ENCODE data around the gene CLECL1. TPM values are rescaled to one million over a fixed set of nuclear protein-coding genes. Genes with fewer than 3 reads are reported as not detected.
"Not testable (repeated sequence)": the region's sequence is repeated elsewhere in the genome, so short reads cannot be mapped to it uniquely, and the experiment has no call there.

The CLECL1 gene
- total and polyA plus RNA-seq, 5 experiments from 2014 or later: 0.35 to 0.96 (median 0.52) TPM; not detected in 2

DNA sequence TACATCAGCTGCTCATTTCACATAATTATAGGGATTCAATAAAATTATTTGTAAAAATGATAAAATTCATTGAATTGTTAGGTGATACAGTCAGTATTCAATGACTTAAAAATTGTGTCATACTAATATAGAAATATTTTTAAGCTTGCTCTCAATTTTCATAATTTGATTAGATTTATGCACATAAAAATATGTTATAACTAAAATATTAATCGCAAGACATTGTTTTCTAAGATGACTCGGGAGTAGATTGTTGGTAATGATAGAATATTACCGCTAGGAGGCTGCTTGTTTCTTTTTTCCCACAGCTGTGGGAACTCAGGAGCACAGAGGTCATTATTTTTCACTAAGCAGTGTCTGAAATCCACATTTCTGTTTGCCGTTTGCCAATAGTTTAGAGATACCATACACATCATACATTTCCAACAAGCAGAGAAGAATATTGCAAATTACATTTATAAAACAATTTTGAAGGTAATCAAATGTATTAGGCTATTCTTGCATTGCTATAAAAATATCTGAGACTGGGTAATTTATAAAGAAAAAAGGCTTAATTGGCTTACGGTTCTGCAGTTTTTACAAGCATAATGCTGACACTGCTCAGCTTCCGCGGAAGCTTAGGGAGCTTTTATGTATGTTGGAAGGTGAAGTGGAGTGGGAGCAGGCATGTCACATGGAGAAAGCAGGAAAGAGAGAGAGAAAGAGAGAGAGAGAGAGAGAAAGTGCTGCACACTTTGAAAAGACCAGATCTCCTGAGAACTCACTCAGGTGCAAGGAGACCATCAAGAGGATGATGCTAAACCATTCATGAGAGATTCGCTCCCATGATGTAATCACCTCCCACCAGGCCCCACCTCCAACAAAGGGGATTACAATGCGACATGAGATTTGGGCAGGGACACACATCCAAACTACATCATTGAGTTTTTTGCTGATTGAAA is 18.6 kb upstream of the CLECL1 start:
- Mint-ChIP-seq H3K4me3 (peak overlapping the region in 6 of 10 donors; percentile 3 to 67 (median 48)), H3K27me3 (no peaks in the 10 kb centered on the region), H3K4me1 (peaks cover 16 to 51% (median 47%) of the 10 kb centered on the region in 4 donors), H3K36me3 (peaks cover 18 to 43% (median 28%) of the 10 kb centered on the region in 3 donors), H3K27ac (peak overlapping the region; percentile 61 to 97 (median 90)), H3K9me3 (no peaks in the 10 kb centered on the region)
- POLR2A ChIA-PET: interaction anchor here (1.0 to 6.7 kb wide), 6 partner anchors 7 to 82 kb away, joined by 3 to 71 read pairs (median 9); partner anchors contain the start of genes CD69 and CLEC2D
- DNase-seq (peak in 5 of 10 donors; percentile 41 to 57 (median 50)), ATAC-seq (peak; percentile 55 to 61)

DNA sequence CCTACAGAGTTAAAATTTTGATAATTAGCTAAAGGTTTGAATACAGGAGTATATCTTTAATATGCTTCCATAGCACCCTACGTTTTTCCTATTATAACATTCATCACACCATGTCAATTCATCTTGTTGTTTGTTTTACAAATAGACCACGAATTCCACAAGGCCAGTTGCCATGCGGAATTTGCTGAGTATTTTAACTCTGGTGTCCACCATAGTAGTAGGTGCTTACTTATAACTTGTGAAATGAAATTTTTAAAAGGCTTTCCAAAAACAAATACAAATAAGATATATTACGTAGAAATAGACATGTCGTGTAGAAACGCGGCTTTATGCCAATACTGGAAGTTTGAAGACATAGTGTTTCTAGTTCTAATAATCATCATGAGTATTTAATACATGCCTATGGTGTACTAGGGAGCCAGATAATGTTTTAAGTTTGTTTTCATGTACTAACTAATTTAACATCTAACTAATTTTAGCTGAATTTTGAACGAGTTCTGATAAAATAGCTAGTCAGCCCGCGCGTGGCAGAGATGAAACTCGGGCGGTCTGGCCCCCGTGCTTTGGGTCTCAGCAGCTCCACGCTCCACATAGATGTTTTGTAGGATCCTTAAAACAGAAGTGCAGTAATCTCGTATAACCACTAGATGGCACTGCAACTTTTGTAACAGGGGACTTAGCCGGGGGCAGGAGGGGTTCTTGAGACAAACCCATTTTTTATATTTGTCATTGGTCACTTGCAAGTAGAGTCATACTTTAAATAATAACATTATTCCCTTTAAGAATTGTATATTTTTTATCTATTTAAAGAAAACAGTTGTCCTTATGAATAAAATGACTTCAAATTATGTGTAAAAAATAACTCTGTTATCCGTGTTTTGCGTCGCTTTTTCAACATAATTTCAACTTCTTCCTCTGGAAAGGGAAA is 17.6 kb upstream of the CLECL1 start:
- Mint-ChIP-seq H3K4me3 (peak overlapping the region in 8 of 10 donors; percentile 57 to 81 (median 75)), H3K9me3 (no peaks in the 10 kb centered on the region), H3K4me1 (peaks cover 14 to 44% (median 40%) of the 10 kb centered on the region in 4 donors), H3K27ac (peak overlapping the region in 9 of 10 donors; percentile 39 to 97 (median 82)), H3K27me3 (no peaks in the 10 kb centered on the region), H3K36me3 (peaks cover 16 to 35% (median 26%) of the 10 kb centered on the region in 3 donors)
- DNase-seq: peak; percentile 23 to 83 (median 59)
- ATAC-seq: peak; percentile 47 to 53
- POLR2A ChIA-PET: interaction anchor here (1.0 to 6.7 kb wide), 11 partner anchors 8 to 102 kb away, joined by 3 to 71 read pairs (median 3); partner anchors contain the start of genes CD69 and CLEC2D

DNA sequence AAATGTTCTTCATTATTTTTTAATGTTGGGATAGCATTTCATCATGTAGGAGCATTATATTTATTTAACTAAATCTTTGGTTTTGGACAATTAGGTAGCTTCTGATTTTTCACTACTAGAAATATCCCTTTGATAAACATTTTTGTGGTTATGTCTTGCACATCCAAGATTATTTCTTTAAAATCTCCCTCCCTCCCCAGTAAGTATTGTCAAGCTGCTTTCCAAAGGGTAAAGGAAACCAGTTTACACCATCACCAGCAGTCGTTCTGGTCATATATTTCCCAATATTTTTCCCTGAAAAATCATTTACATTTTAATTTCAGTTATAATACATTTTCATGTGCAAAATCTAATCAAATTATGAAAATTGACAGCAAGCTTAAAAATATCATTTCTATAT is 16.7 kb upstream of the CLECL1 start:
- H3K4me1 Mint-ChIP-seq: peaks cover 10 to 44% (median 38%) of the 10 kb centered on the region in 4 donors

DNA sequence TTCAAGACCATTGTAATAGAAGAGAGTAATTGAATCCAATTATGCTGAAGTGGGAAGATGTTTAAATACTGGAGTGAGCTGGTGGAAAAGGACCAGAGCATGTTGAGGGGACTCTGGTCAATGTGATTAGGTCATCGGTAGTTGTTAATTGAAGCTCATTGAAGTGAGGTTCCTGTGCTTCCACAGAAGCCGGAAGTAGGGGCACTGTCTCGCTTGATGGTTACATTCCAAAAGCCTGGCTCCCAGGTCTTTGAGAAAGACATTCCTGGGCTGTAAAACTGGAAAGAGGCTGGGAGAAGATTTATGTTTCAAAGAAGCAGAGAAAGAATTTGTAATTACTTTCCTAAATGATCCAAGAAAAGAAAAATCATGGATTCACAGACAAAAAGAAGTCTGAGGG is 12.3 kb upstream of the CLECL1 start:
- no peaks in the 10 kb centered on the region for H3K36me3 Mint-ChIP-seq
- POLR2A ChIA-PET: interaction anchor here (0.9 to 1.4 kb wide), 2 partner anchors 16 to 119 kb away, joined by 3 read pairs; no protein-coding TSS in a partner anchor
- no peaks in the 10 kb centered on the region for H3K27me3 Mint-ChIP-seq
- H3K27ac Mint-ChIP-seq: peak overlapping the region in 7 of 10 donors; percentile 33 to 82 (median 69)
- peaks cover 19 to 42% (median 40%) of the 10 kb centered on the region in 4 donors for H3K4me1 Mint-ChIP-seq
- no peak for ATAC-seq
- no peak overlapping the region for H3K4me3 Mint-ChIP-seq
- no peak for DNase-seq
- H3K9me3 Mint-ChIP-seq: peaks cover 0 to 3% (median 0%) of the 10 kb centered on the region in 9 donors

More for the DNA sequence above, 16.7 kb upstream of the CLECL1 start:
- DNase-seq (no peak), ATAC-seq (no peak)
- no peaks in the 10 kb centered on the region for H3K27me3 Mint-ChIP-seq
- no peaks in the 10 kb centered on the region for H3K9me3 Mint-ChIP-seq
- H3K4me3 Mint-ChIP-seq: no peak overlapping the region
- peaks cover 12 to 26% (median 21%) of the 10 kb centered on the region in 3 donors for H3K36me3 Mint-ChIP-seq
- POLR2A ChIA-PET: interaction anchor here (0.8 to 6.7 kb wide), 11 partner anchors 9 to 111 kb away, joined by 3 to 71 read pairs (median 3); partner anchors contain the start of gene CD69
- H3K27ac Mint-ChIP-seq: no peak overlapping the region

DNA sequence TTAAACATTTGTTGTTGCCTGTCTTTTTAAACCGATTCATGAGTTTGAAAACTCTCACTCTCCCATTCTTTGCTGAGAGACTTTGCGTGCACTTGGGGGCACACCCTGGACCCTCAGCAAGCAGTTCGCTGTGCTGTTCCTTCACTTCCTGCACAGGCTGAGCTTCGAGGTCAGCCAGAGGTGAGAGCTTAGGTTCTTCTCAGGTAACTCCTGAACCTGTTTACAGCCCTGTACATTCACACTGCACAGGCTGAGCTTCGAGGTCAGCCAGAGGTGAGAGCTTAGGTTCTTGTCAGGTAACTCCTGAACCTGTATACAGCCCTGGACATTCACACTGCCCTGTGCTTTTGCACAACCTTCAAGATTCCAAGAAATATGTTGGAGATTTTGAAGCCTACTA is 9.8 kb upstream of the CLECL1 start:
- Mint-ChIP-seq H3K4me1 (peaks cover 24 to 57% (median 56%) of the 10 kb centered on the region in 4 donors), H3K9me3 (peaks cover 0 to 3% (median 0%) of the 10 kb centered on the region in 9 donors), H3K4me3 (peak overlapping the region; percentile 57 to 89 (median 80)), H3K36me3 (no peaks in the 10 kb centered on the region), H3K27me3 (no peaks in the 10 kb centered on the region), H3K27ac (peak overlapping the region; percentile 79 to 100 (median 98))
- POLR2A ChIA-PET: interaction anchor here (0.5 to 4.2 kb wide), 25 partner anchors 8 to 478 kb away, joined by 3 to 63 read pairs (median 5); partner anchors contain the start of genes CD69, CLEC2B and CLEC2D
- DNase-seq (peak in 7 of 10 donors; percentile 33 to 80 (median 69)), ATAC-seq (peak; percentile 41 to 74)

DNA sequence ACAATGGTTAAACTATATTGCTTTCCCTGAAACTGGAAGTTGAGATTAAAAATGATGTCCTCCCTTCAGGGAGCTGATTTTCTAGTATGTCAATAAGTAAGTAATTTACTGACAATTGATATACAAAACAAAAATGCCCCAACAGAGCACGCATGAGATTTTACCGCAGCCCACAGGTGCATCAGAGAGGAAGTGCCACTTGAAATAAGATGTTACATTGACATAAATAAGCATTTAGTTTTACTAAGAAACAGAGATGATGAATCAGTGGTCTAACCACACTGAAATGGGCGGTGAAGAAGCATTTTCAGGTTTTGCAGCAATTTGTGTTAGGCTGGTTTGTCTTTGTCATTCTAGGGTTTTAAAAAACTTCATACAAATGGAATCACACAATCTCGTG is 8.8 kb upstream of the CLECL1 start:
- ATAC-seq: peak; percentile 76 to 80
- no peaks in the 10 kb centered on the region for H3K27me3 Mint-ChIP-seq
- DNase-seq: peak; percentile 30 to 94 (median 82)
- H3K9me3 Mint-ChIP-seq: peaks cover 0 to 3% (median 0%) of the 10 kb centered on the region in 9 donors
- H3K4me1 Mint-ChIP-seq: peaks cover 27 to 66% (median 63%) of the 10 kb centered on the region in 4 donors
- POLR2A ChIA-PET: interaction anchor here (0.9 to 4.2 kb wide), 10 partner anchors 15 to 93 kb away, joined by 3 to 63 read pairs (median 6); partner anchors contain the start of genes CD69 and CLEC2D
- H3K4me3 Mint-ChIP-seq: peak overlapping the region; percentile 24 to 88 (median 76)
- H3K36me3 Mint-ChIP-seq: no peaks in the 10 kb centered on the region
- H3K27ac Mint-ChIP-seq: peak overlapping the region; percentile 79 to 100 (median 98)

DNA sequence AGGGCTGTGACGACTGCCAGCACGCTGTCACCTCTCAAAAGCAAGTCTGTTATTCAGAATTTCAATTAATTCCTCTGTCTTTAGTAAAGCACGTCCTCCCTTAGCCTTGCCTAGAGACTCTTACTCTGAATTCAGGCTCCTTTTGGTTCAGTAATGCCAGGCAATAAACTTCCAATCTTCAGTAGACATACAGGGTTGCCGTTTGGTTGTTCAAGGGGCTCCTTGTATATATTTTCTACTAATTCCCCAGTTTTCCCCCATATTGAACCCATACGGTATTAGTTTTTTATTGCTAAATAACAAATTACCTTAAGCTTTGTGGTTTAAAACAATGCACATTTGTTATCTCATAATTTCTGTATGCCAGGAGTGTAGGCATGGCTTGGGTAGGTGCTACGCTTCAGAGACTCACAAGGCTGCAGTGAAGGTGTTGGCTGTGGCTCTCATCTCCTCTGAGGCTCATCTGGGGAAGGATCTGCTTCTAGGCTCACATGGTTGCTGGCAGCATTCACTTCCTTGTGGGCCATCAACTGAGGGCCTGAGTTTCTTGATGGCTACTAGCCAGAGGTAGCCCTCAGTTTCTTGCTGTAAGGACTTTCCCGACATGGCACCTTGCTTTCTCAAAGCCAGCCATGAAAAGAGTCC is 7.3 kb upstream of the CLECL1 start:
- DNase-seq (peak in 4 of 10 donors; percentile 33 to 51 (median 42)), ATAC-seq (peak; percentile 8 to 48)
- Mint-ChIP-seq H3K9me3 (peaks cover 0 to 3% (median 0%) of the 10 kb centered on the region in 9 donors), H3K27me3 (no peaks in the 10 kb centered on the region), H3K4me3 (peak overlapping the region; percentile 9 to 81 (median 68)), H3K4me1 (peaks cover 30 to 73% (median 67%) of the 10 kb centered on the region in 4 donors), H3K36me3 (no peaks in the 10 kb centered on the region), H3K27ac (peak overlapping the region; percentile 82 to 95 (median 92))
- POLR2A ChIA-PET: interaction anchor here (0.9 to 4.2 kb wide), 4 partner anchors 26 to 91 kb away, joined by 4 to 63 read pairs (median 6); partner anchors contain the start of gene CLEC2D

DNA sequence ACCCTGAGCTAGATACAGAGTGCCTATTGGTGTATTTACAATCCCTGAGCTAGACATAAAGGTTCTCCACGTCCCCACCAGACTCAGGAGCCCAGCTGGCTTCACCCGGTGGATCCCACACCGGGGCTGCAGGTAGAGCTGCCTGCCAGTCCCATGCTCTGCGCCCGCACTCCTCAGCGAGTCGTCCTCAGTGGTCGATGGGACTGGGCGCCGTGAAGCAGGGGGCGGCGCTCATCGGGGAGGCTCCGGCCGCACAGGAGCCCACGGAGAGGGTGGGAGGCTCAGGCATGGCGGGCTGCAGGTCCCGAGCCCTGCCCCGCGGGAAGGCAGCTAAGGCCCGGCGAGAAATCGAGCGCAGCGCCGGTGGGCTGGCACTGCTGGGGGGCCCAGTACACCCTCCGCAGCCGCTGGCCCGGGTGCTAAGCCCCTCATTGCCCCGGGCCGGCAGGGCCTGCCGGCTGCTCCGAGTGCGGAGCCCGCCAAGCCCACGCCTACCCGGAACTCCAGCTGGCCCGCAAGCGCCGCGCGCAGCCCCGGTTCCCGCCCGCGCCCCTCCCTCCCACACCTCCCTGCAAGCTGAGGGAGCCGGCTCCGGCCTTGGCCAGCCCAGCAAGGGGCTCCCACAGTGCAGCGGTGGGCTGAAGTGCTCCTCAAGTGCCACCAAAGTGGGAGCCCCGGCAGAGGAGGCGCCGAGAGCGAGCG is 6.7 kb upstream of the CLECL1 start:
- ATAC-seq, H3K9me3 Mint-ChIP-seq, H3K27me3 Mint-ChIP-seq, H3K36me3 Mint-ChIP-seq: not testable (repeated sequence)
- Mint-ChIP-seq H3K4me1 (peaks cover 30 to 67% (median 60%) of the 10 kb centered on the region in 4 donors), H3K27ac (peak overlapping the region; percentile 84 to 95 (median 92)), H3K4me3 (peak overlapping the region in 7 of 10 donors; percentile 57 to 81 (median 66))
- POLR2A ChIA-PET: interaction anchor here (0.9 to 4.2 kb wide), 7 partner anchors 21 to 91 kb away, joined by 3 to 63 read pairs (median 5); partner anchors contain the start of genes CD69 and CLEC2D
- DNase-seq: peak in 2 of 10 donors; percentile 21 to 66

DNA sequence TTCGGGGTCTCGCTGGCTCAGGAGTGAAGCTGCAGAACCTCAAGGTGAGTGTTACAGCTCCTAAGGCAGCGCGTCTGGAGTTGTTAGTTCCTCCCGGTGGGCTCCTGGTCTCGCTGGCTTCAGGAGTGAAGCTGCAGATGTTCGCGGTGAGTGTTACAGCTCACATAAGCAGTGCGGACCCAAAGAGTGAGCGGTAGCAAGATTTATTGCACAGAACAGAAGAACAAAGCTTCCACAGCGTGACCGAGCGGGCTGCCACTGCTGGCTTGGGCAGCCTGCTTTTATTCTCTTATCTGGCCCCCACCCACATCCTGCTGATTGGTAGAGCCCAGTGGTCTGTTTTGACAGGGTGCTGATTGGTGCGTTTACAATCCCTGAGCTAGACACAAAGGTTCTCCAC is 6.0 kb upstream of the CLECL1 start:
- Mint-ChIP-seq H3K4me3 (peak overlapping the region; percentile 8 to 66 (median 35)), H3K27ac (peak overlapping the region; percentile 65 to 94 (median 89)), H3K4me1 (peaks cover 30 to 66% (median 59%) of the 10 kb centered on the region in 4 donors)
- DNase-seq, H3K9me3 Mint-ChIP-seq, H3K27me3 Mint-ChIP-seq, H3K36me3 Mint-ChIP-seq, ATAC-seq: not testable (repeated sequence)
- POLR2A ChIA-PET: interaction anchor here (1.1 to 1.6 kb wide), 4 partner anchors 22 to 91 kb away, joined by 3 to 6 read pairs (median 4); partner anchors contain the start of genes CD69 and CLEC2D

DNA sequence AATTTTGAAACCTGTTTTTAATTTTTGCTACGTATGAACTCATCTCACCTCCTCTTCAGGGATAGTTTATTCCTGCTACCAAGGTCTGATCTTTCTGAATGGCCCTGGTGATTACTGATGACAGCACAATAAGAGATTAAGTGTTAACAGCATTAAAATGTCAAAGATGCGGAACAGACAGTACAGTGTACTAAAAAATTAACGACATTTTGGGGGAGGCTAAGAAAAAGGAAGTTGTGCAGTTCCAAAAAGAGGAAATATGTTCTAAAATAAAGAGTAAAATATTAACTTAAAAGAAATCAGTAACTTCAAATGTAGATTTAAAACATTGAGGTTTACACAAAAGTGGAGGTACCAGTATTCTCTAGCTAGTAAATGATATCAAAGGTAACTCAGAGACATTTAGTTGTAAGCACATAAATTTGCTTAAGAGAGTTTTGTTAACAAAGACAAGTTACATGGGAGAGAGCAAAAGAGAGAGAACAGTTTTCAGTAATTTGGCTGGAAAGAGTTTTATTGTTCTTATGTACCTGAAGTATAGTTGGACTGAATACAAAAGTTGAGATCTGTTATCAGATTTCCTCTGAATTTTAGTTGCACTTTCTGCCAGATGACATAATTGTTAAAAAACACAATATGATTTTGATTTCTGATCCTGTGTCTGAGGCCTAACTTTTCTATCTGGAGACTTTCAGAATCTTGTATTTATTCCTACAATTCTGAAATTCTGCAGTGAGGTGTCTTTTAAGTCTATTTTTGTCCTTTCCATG is 4.2 kb upstream of the CLECL1 start:
- no peaks in the 10 kb centered on the region for H3K27me3 Mint-ChIP-seq
- peak in 1 of 2 donors; percentile 7 for ATAC-seq
- POLR2A ChIA-PET: interaction anchor here (0.7 to 1.6 kb wide), 3 partner anchors 26 to 89 kb away, joined by 3 read pairs; no protein-coding TSS in a partner anchor
- peak in 2 of 10 donors; percentile 38 to 40 for DNase-seq
- peak overlapping the region; percentile 83 to 94 (median 86) for H3K27ac Mint-ChIP-seq
- H3K9me3 Mint-ChIP-seq: peaks cover 0 to 3% (median 0%) of the 10 kb centered on the region in 9 donors
- peaks cover 21 to 58% (median 46%) of the 10 kb centered on the region in 4 donors for H3K4me1 Mint-ChIP-seq
- peak overlapping the region in 9 of 10 donors; percentile 23 to 66 (median 59) for H3K4me3 Mint-ChIP-seq
- no peaks in the 10 kb centered on the region for H3K36me3 Mint-ChIP-seq

Measured in naive thymus-derived CD8-positive, alpha-beta T cell (primary cell).